K562 (cell line): ENCODE measurements around the gene TEDDM1. TPM values are rescaled to one million over a fixed set of nuclear protein-coding genes. Genes with fewer than 3 reads are reported as not detected.
A peak's percentile ranks its signal among the peaks of the same experiment; 100 is the strongest.

Experiments
- ATAC-seq: fragments of 200-7000 bp; cut with Tn5 transposase; 3 replicates; pipeline ENCODE4 v1.9.1; 2020; ENCODE audit warnings: moderate library complexity
- BruUV-seq: library from RNA; stranded (reverse); fragments of 400-500 nt; replicated peaks from 2 replicates; lab custom pipeline; 2021; lab: Mats Ljungman, UMichigan
- CTCF ChIA-PET: fragments of 300-600 bp; formaldehyde crosslinking; extraction: SDS; loops from one replicate; lab custom pipeline; 2021; ENCODE audit warnings: low intra/inter-chr PET ratio; lab: Yijun Ruan, JAX
- POLR2A ChIA-PET: fragments of 300-600, 350-650 bp; sonication (Branson Sonifier 250); formaldehyde crosslinking; extraction: SDS; loops from one replicate; lab custom pipeline; 2021; ENCODE audit warnings: antibody characterized with exemption, inconsistent platforms; lab: Yijun Ruan, JAX
- DNase-seq, 4 experiments: peaks; one replicate each; pipeline versions ENCODE4 v3.0.0 to v3.0.0-alpha.2; 2011 to 2018; ENCODE audit warnings: low spot score in 3 of 4, mixed read lengths in 3 of 4; ENCODE audit errors: extremely low read depth in 1 of 4
- FAIRE-seq: peaks from 2 replicates; lab custom pipeline; 2011; peaks lifted over from hg19 to GRCh38; lab: Jason Lieb, UNC
- H2AFZ ChIP-seq: 2 replicates; pipeline ENCODE4 v1.6.0; 2011; ENCODE audit warnings: low read depth, low read length, control low read depth, inconsistent platforms
- H3K27ac ChIP-seq: fragments of 200-600 bp; 3 replicates; pipeline ENCODE4 v1.8.0; 2011; ENCODE audit warnings: low read depth, mild to moderate bottlenecking, control low read depth, inconsistent platforms, low read length, moderate library complexity, mixed read lengths; ENCODE audit errors: extremely low read depth
- H3K27me3 ChIP-seq, 2 experiments: fragments of 300-600 bp in 1 of 2; 2 replicates in 1 of 2; 3 replicates in 1 of 2; pipeline versions ENCODE4 v1.6.0 to v1.8.0; 2011; ENCODE audit warnings: inconsistent platforms in 2 of 2, low read length in 2 of 2, mild to moderate bottlenecking in 1 of 2, mixed read lengths in 1 of 2, moderate library complexity in 1 of 2; ENCODE audit not compliant: control insufficient read depth in 2 of 2, insufficient read depth in 2 of 2
- H3K36me3 ChIP-seq: fragments of 300-600 bp; 3 replicates; pipeline ENCODE4 v1.8.0; 2011; ENCODE audit warnings: mild to moderate bottlenecking, low read length, inconsistent platforms; ENCODE audit not compliant: control insufficient read depth, insufficient read depth
- H3K4me1 ChIP-seq, 2 experiments: fragments of 200-600 bp in 1 of 2; replicated peaks in 1 of 2; 2 replicates in 1 of 2; 3 replicates in 1 of 2; pipeline versions ENCODE4 v1.5.1 to v1.8.0; 2011; ENCODE audit warnings: inconsistent platforms in 2 of 2, low read length in 2 of 2, mild to moderate bottlenecking in 1 of 2, mixed read lengths in 1 of 2, moderate library complexity in 1 of 2; ENCODE audit not compliant: control insufficient read depth in 2 of 2, insufficient read depth in 2 of 2
- H3K4me2 ChIP-seq: 2 replicates; pipeline ENCODE4 v1.6.1; 2011; ENCODE audit warnings: low read length, control low read depth, inconsistent platforms, mixed read lengths; ENCODE audit not compliant: insufficient read depth
- H3K4me3 ChIP-seq: fragments of 200-600 bp; sonication (generic), shearing (Covaris generic); 2 replicates; pipeline ENCODE4 v1.5.1; 2016; ENCODE audit warnings: control low read depth, inconsistent platforms
- H3K79me2 ChIP-seq: fragments of 200-600 bp; 3 replicates; pipeline ENCODE4 v1.8.0; 2011; ENCODE audit warnings: low read length, inconsistent platforms; ENCODE audit not compliant: control insufficient read depth, insufficient read depth
- H3K9ac ChIP-seq, 2 experiments: 2 replicates each; pipeline versions ENCODE4 v1.6.0 to v1.6.1; 2011; ENCODE audit warnings: low read depth in 2 of 2, low read length in 2 of 2, control low read depth in 1 of 2, inconsistent platforms in 1 of 2, mild to moderate bottlenecking in 1 of 2, mixed read lengths in 1 of 2; ENCODE audit not compliant: insufficient read depth in 1 of 2
- H3K9me1 ChIP-seq: one replicate; pipeline ENCODE4 v1.6.0; 2011; ENCODE audit warnings: inconsistent platforms, mild to moderate bottlenecking, low read length, moderate library complexity; ENCODE audit not compliant: control insufficient read depth, insufficient read depth
- H3K9me3 ChIP-seq: replicated peaks from 2 replicates; pipeline ENCODE4 v1.5.1; 2011; ENCODE audit warnings: low read depth, low read length, inconsistent platforms; ENCODE audit not compliant: control insufficient read depth, insufficient read depth
- H4K20me1 ChIP-seq: replicated peaks from 2 replicates; pipeline ENCODE4 v1.6.1; 2011; ENCODE audit warnings: low read length, inconsistent platforms, mixed read lengths; ENCODE audit not compliant: control insufficient read depth, insufficient read depth
- ARHGAP35 ChIP-seq: fragments of 450-650 bp; IDR thresholded peaks from 2 replicates; pipeline ENCODE4 v1.6.1; 2018; ENCODE audit not compliant: partially characterized antibody
- CBFA2T2 ChIP-seq: fragments of 450-650 bp; conservative IDR thresholded peaks from 2 replicates; pipeline ENCODE4 v1.6.1; 2017; ENCODE audit warnings: mild to moderate bottlenecking
- CBX3 ChIP-seq, 2 experiments: IDR thresholded peaks; 1 replicate in 1 of 2; 2 replicates in 1 of 2; pipeline ENCODE4 v1.6.1; 2012; ENCODE audit warnings: inconsistent platforms in 2 of 2, low read length in 2 of 2, borderline replicate concordance in 1 of 2, control low read depth in 1 of 2
- CBX5 ChIP-seq: IDR thresholded peaks from 2 replicates; pipeline ENCODE4 v1.6.1; 2014; ENCODE audit warnings: low read depth, borderline replicate concordance
- ELF1 ChIP-seq: fragments of 200-800 bp; sonication (Bioruptor generic); IDR thresholded peaks from 2 replicates; pipeline ENCODE4 v1.6.1; 2016; ENCODE audit warnings: missing genetic modification characterization, missing compliant biosample characterization
- ETV5 ChIP-seq: sonication (generic); formaldehyde crosslinking; IDR thresholded peaks from 2 replicates; pipeline ENCODE4 v1.4.0; 2020; ENCODE audit warnings: low read depth, mild to moderate bottlenecking, missing genetic modification reagents
- FOXJ2 ChIP-seq: fragments of 200-800 bp; sonication (Bioruptor generic); IDR thresholded peaks from 2 replicates; pipeline ENCODE4 v1.6.1; 2016; ENCODE audit warnings: missing genetic modification characterization, missing compliant biosample characterization
- HMGN3 ChIP-seq: IDR thresholded peaks from 2 replicates; pipeline ENCODE4 v1.6.1; 2011; ENCODE audit warnings: borderline replicate concordance, low read depth, mild to moderate bottlenecking, mixed read lengths, low read length; ENCODE audit not compliant: insufficient read length; ENCODE audit errors: extremely low read depth
- HNRNPH1 ChIP-seq: fragments of 200-400 bp; formaldehyde crosslinking; optimal IDR thresholded peaks from 2 replicates; pipeline ENCODE3; 2017; ENCODE audit warnings: low read depth, mild to moderate bottlenecking, low read length, moderate library complexity
- PTTG1 ChIP-seq: fragments of 450-650 bp; IDR thresholded peaks from 2 replicates; pipeline ENCODE4 v1.6.1; 2016; ENCODE audit warnings: low read depth, mild to moderate bottlenecking, missing genetic modification characterization, missing compliant biosample characterization
- SMAD1 ChIP-seq: fragments of 150-350 bp; IDR thresholded peaks from 2 replicates; pipeline ENCODE4 v1.6.1; 2014; ENCODE audit warnings: low read length, low read depth; ENCODE audit not compliant: partially characterized antibody
- SRSF1 ChIP-seq: fragments of 200-400 bp; formaldehyde crosslinking; IDR thresholded peaks from 2 replicates; pipeline ENCODE4 v1.6.1; 2017; ENCODE audit warnings: mild to moderate bottlenecking, low read depth, low read length, moderate library complexity
- ZNF124 ChIP-seq: sonication (generic); formaldehyde crosslinking; IDR thresholded peaks from 2 replicates; pipeline ENCODE4 v1.8.1; 2022; ENCODE audit warnings: missing genetic modification reagents
- ZNF324 ChIP-seq: fragments of 250-450 bp; sonication (Bioruptor Pico); IDR thresholded peaks from 2 replicates; pipeline ENCODE4 v1.4.0; 2020; ENCODE audit warnings: mild to moderate bottlenecking
- WGBS: fragments of 100-300 bp; shearing (Covaris generic); methylation state at CpG from one replicate; pipeline ENCODE4 v1.1.6; 2016; ENCODE audit warnings: low coverage, mixed read lengths; ENCODE audit not compliant: insufficient coverage; ENCODE audit errors: missing lambda C conversion rate; 5-methylcytosine and 5-hydroxymethylcytosine counted together
- in situ Hi-C: fragments of 300-500 bp; cut with MboI; formaldehyde crosslinking; loops from 4 replicates; pipeline ENCODE4 v1.15.0; 2018; ENCODE audit warnings: inconsistent platforms, mixed read lengths
- intact Hi-C: fragments of 100-400 bp; cut with micrococcal nuclease; formaldehyde crosslinking; loops from 2 replicates; pipeline ENCODE4 v1.14.2; 2022
- polyA plus RNA-seq, 8 experiments: library from polyadenylated mRNA; depleted of rRNA in 4 of 8; stranded (reverse) in 5 of 8; unstranded in 3 of 8; fragments of >200 nt; fragmentation: Nextera tagmentation in 2 of 8; fragmentation: Illumina TruSeq in 1 of 8; extraction: Ambion mirVana in 2 of 8; extraction: Trizol in 1 of 8; gene quantifications; 2 replicates each; pipeline versions ENCODE4 v1.2.1 to v1.2.3, GENCODE V29; 2011 to 2014; ENCODE audit warnings: inconsistent platforms in 1 of 8, missing spikeins in 1 of 8
- total RNA-seq, 7 experiments: library from RNA; depleted of rRNA in 6 of 7; stranded (reverse); fragments of >200 nt in 6 of 7; fragmentation: Illumina TruSeq in 2 of 7; extraction: Trizol in 2 of 7; gene quantifications; 2 replicates each; pipeline versions ENCODE4 v1.2.1 to v1.2.3, GENCODE V29; 2011 to 2021; ENCODE audit warnings: low replicate concordance in 1 of 7
- TF ChIP-seq, protein P1 (sequence below): sonication (generic); formaldehyde crosslinking; IDR thresholded peaks from 2 replicates; pipeline ENCODE4 v1.4.0; 2020; ENCODE audit warnings: mild to moderate bottlenecking, missing genetic modification reagents

Gene TEDDM1
- total and polyA plus RNA-seq, 9 of the 15 experiments (the other 6 are each of a cell fraction or from before 2014, with no cell fraction given), result not detected

DNA sequence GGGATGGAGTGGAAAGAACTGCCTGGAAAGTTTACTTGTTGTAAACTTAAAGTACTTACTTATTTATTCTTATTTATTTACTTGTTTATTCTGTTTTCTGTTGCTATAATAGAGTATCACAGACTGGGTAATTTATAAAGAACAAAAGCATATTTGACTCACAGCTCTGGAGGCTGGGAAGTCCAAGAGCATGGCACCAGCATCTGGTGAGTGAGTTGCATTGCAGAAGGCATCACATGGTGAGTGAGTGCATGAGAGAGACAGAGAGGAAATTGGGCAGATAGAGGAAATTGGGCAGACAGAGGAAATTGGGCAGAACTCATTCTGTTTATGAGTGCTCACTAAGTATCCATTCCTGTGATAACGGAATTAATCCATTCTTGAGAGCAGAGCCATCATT lies 37.9 kb upstream of the TEDDM1 start:
- WGBS, result 0% methylated on average over 1 of the region's 1 CpG
- H3K4me1 ChIP-seq, result no peaks in the 10 kb centered on the region
- H3K79me2 ChIP-seq, result no peaks in the 10 kb centered on the region
- H3K27me3 ChIP-seq, result peaks cover 24 to 28% of the 10 kb centered on the region in 2 experiments
- no peak overlapping the region for H2AFZ ChIP-seq
- intact Hi-C loops (no loop called here), in situ Hi-C loops (no loop called here)
- TF ChIP-seq ELF1 (tag) (no peak), CBX5 (0 out of 2 replicates have a peak, but pooled peaks have one; percentile 43), CBX3 (IDR thresholded peaks at IDR 0.05; ENCODE audit: borderline replicate concordance in 1 of 2, low read length in 2 of 2) (0 out of 3 replicates have a peak, but pooled peaks of 1 of the 2 experiments have one; percentile 21)
- DNase-seq, result no peak
- no peak for FAIRE-seq
- peaks cover 7% of the 10 kb centered on the region for H3K9me3 ChIP-seq
- H3K4me2 ChIP-seq, result no peak overlapping the region
- H4K20me1 ChIP-seq, result 0 out of 2 replicates have a peak, but pooled peaks cover 4% of the 10 kb centered on the region
- POLR2A ChIA-PET, result no interaction called here
- H3K9me1 ChIP-seq, result no peaks in the 10 kb centered on the region
- H3K9ac ChIP-seq, result no peak overlapping the region
- CTCF ChIA-PET, result no interaction called here
- BruUV-seq, result no TSS peak
- H3K27ac ChIP-seq, result no peak overlapping the region
- H3K36me3 ChIP-seq, result no peaks in the 10 kb centered on the region
- no peak for ATAC-seq
- H3K4me3 ChIP-seq, result no peak overlapping the region

DNA sequence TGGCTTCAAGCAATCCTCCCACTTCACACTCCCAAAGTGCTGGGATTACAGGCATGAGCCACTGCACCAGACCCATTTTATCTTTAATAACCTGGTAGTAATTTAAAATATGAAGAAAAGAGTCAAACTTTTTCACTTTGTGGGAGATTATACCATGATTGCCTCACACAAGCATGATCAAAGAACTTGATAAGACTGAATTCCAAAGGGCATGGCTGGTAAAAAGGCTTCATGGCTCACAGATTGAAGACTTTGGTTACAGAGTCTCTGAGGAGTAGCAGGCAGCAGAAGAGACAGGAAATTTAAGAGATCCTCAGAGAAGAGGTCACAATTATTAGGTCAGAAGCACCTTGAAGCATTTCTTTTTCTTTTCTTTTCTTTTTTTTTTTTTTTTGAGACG lies 33.1 kb upstream of the TEDDM1 start:
- CTCF ChIA-PET, result no interaction called here
- BruUV-seq, result no TSS peak
- no peak overlapping the region for H3K9ac ChIP-seq

More for the DNA sequence above, 33.1 kb upstream of the TEDDM1 start:
- Histone ChIP-seq H3K4me3 (no peak overlapping the region), H2AFZ (no peak overlapping the region), H3K4me2 (no peak overlapping the region), H4K20me1 (no peaks in the 10 kb centered on the region), H3K4me1 (peaks cover 9 to 10% of the 10 kb centered on the region in 2 experiments), H3K9me3 (peaks cover 7% of the 10 kb centered on the region), H3K79me2 (no peaks in the 10 kb centered on the region), H3K27ac (no peak overlapping the region), H3K9me1 (no peaks in the 10 kb centered on the region), H3K27me3 (peaks cover 29 to 34% of the 10 kb centered on the region in 2 experiments), H3K36me3 (no peaks in the 10 kb centered on the region)
- DNase-seq, result no peak
- in situ Hi-C loops (no loop called here), intact Hi-C loops (no loop called here)
- ATAC-seq, result no peak
- FAIRE-seq, result no peak
- TF ChIP-seq SMAD1, result no peak
- TF ChIP-seq SRSF1, result no peak
- TF ChIP-seq ZNF124 (CRISPR knock-in tag), result no peak
- TF ChIP-seq ARHGAP35, result no peak
- TF ChIP-seq HMGN3, result no peak
- TF ChIP-seq HNRNPH1, result no peak
- TF ChIP-seq, protein P1, sequence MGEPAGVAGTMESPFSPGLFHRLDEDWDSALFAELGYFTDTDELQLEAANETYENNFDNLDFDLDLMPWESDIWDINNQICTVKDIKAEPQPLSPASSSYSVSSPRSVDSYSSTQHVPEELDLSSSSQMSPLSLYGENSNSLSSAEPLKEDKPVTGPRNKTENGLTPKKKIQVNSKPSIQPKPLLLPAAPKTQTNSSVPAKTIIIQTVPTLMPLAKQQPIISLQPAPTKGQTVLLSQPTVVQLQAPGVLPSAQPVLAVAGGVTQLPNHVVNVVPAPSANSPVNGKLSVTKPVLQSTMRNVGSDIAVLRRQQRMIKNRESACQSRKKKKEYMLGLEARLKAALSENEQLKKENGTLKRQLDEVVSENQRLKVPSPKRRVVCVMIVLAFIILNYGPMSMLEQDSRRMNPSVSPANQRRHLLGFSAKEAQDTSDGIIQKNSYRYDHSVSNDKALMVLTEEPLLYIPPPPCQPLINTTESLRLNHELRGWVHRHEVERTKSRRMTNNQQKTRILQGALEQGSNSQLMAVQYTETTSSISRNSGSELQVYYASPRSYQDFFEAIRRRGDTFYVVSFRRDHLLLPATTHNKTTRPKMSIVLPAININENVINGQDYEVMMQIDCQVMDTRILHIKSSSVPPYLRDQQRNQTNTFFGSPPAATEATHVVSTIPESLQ (CRISPR knock-in tag), result no peak
- no peak for TF ChIP-seq ETV5 (CRISPR knock-in tag)
- TF ChIP-seq FOXJ2 (tag), result no peak
- no peak for TF ChIP-seq ZNF324 (CRISPR knock-in tag)
- TF ChIP-seq PTTG1 (tag), result no peak
- no peak for TF ChIP-seq CBFA2T2
- POLR2A ChIA-PET, result no interaction called here
- no CpG with 5 or more reads among the region's 1 CpG for WGBS
